IMR-90 (cell line): ENCODE results near the gene ABI3BP.

ENCODE experiments used
- CEBPB ChIP-seq: IDR thresholded peaks from 2 replicates; pipeline ENCODE4 v1.6.1; 2012; ENCODE audit warnings: low read depth, low read length, improper control_type of control experiment
- CHD1 ChIP-seq: IDR thresholded peaks from 2 replicates; pipeline ENCODE4 v1.6.1; 2012; ENCODE audit warnings: low read depth, low read length, improper control_type of control experiment
- ELK1 ChIP-seq: fragments of 150-350 bp; IDR thresholded peaks from 2 replicates; pipeline ENCODE4 v1.6.1; 2016; ENCODE audit warnings: low read depth, mild to moderate bottlenecking, low read length, moderate library complexity, borderline replicate concordance
- MAZ ChIP-seq: IDR thresholded peaks from 2 replicates; pipeline ENCODE4 v1.6.1; 2012; ENCODE audit warnings: low read depth, mild to moderate bottlenecking, low read length, improper control_type of control experiment, moderate library complexity, borderline replicate concordance
- MXI1 ChIP-seq: IDR thresholded peaks from 2 replicates; pipeline ENCODE4 v1.6.1; 2012; ENCODE audit warnings: low read depth, mild to moderate bottlenecking, low read length, moderate library complexity, borderline replicate concordance
- NFE2L2 ChIP-seq: fragments of 150-350 bp; IDR thresholded peaks from 2 replicates; pipeline ENCODE4 v1.6.1; 2016; ENCODE audit warnings: low read depth, mild to moderate bottlenecking, low read length
- POLR2A ChIP-seq: IDR thresholded peaks from 2 replicates; pipeline ENCODE4 v1.6.1; 2012; ENCODE audit warnings: mild to moderate bottlenecking, low read depth, low read length
- RAD21 ChIP-seq: IDR thresholded peaks from 2 replicates; pipeline ENCODE4 v1.6.1; 2012; ENCODE audit warnings: low read length, improper control_type of control experiment
- SMC3 ChIP-seq: fragments of 150-350 bp; IDR thresholded peaks from 2 replicates; pipeline ENCODE4 v1.6.1; 2016; ENCODE audit warnings: low read depth, mild to moderate bottlenecking, antibody characterized with exemption, low read length, moderate library complexity
- USF2 ChIP-seq: fragments of 150-350 bp; IDR thresholded peaks from 2 replicates; pipeline ENCODE4 v1.6.1; 2017; ENCODE audit warnings: mild to moderate bottlenecking, antibody characterized with exemption, low read length, low read depth
- TF ChIP-seq, protein P1 (sequence below): conservative IDR thresholded peaks from 2 replicates; pipeline ENCODE4 v1.5.1; 2012; ENCODE audit warnings: mild to moderate bottlenecking, low read depth, low read length, improper control_type of control experiment

GRCh38 chr3:100871306-100871705, 121.9 kb downstream of the ABI3BP start:
- TF ChIP-seq NFE2L2: no peak
- TF ChIP-seq, protein P1, sequence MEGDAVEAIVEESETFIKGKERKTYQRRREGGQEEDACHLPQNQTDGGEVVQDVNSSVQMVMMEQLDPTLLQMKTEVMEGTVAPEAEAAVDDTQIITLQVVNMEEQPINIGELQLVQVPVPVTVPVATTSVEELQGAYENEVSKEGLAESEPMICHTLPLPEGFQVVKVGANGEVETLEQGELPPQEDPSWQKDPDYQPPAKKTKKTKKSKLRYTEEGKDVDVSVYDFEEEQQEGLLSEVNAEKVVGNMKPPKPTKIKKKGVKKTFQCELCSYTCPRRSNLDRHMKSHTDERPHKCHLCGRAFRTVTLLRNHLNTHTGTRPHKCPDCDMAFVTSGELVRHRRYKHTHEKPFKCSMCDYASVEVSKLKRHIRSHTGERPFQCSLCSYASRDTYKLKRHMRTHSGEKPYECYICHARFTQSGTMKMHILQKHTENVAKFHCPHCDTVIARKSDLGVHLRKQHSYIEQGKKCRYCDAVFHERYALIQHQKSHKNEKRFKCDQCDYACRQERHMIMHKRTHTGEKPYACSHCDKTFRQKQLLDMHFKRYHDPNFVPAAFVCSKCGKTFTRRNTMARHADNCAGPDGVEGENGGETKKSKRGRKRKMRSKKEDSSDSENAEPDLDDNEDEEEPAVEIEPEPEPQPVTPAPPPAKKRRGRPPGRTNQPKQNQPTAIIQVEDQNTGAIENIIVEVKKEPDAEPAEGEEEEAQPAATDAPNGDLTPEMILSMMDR: no peak
- no peak for TF ChIP-seq POLR2A
- TF ChIP-seq RAD21: no peak
- no peak for TF ChIP-seq USF2
- no peak for TF ChIP-seq CEBPB
- TF ChIP-seq ELK1: no peak
- TF ChIP-seq SMC3: no peak
- no peak for TF ChIP-seq MXI1
- TF ChIP-seq MAZ: no peak
- TF ChIP-seq CHD1: no peak
